ENCODE results near the gene SLITRK2. TPM values are rescaled to one million over a fixed set of nuclear protein-coding genes. Genes with fewer than 3 reads are reported as not detected.

Gene SLITRK2, protein sequence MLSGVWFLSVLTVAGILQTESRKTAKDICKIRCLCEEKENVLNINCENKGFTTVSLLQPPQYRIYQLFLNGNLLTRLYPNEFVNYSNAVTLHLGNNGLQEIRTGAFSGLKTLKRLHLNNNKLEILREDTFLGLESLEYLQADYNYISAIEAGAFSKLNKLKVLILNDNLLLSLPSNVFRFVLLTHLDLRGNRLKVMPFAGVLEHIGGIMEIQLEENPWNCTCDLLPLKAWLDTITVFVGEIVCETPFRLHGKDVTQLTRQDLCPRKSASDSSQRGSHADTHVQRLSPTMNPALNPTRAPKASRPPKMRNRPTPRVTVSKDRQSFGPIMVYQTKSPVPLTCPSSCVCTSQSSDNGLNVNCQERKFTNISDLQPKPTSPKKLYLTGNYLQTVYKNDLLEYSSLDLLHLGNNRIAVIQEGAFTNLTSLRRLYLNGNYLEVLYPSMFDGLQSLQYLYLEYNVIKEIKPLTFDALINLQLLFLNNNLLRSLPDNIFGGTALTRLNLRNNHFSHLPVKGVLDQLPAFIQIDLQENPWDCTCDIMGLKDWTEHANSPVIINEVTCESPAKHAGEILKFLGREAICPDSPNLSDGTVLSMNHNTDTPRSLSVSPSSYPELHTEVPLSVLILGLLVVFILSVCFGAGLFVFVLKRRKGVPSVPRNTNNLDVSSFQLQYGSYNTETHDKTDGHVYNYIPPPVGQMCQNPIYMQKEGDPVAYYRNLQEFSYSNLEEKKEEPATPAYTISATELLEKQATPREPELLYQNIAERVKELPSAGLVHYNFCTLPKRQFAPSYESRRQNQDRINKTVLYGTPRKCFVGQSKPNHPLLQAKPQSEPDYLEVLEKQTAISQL
- 2.2 TPM for polyA plus RNA-seq (ENCODE audit: insufficient read length)
- long read RNA-seq, donor 1, full-length matches to known transcripts = 3 of 3 reads
- long read RNA-seq, donor 1, partial matches to known transcripts = 0 of 3 reads
- long read RNA-seq, donor 1, other reads (novel, unspliced or antisense) = 0 of 3 reads
- long read RNA-seq, donor 2, full-length matches to known transcripts = 4 of 4 reads
- long read RNA-seq, donor 2, partial matches to known transcripts = 0 of 4 reads
- long read RNA-seq, donor 2, other reads (novel, unspliced or antisense) = 0 of 4 reads
- long read RNA-seq, donor 3, full-length matches to known transcripts = 9 of 9 reads
- long read RNA-seq, donor 3, partial matches to known transcripts = 0 of 9 reads
- long read RNA-seq, donor 3, other reads (novel, unspliced or antisense) = 0 of 9 reads
- long read RNA-seq, donor 4 = 0 reads
- long read RNA-seq, donor 5, full-length matches to known transcripts = 10 of 10 reads
- long read RNA-seq, donor 5, partial matches to known transcripts = 0 of 10 reads
- long read RNA-seq, donor 5, other reads (novel, unspliced or antisense) = 0 of 10 reads
- long read RNA-seq, donor 6, full-length matches to known transcripts = 2 of 2 reads
- long read RNA-seq, donor 6, partial matches to known transcripts = 0 of 2 reads
- long read RNA-seq, donor 6, other reads (novel, unspliced or antisense) = 0 of 2 reads
- long read RNA-seq, donor 7, full-length matches to known transcripts = 4 of 4 reads
- long read RNA-seq, donor 7, partial matches to known transcripts = 0 of 4 reads
- long read RNA-seq, donor 7, other reads (novel, unspliced or antisense) = 0 of 4 reads
- long read RNA-seq, donor 8, full-length matches to known transcripts = 1 of 1 reads
- long read RNA-seq, donor 8, partial matches to known transcripts = 0 of 1 reads
- long read RNA-seq, donor 8, other reads (novel, unspliced or antisense) = 0 of 1 reads

- no peak for DNase-seq
Measured at GRCh38 chrX:145817331-145818185, at the start of gene SLITRK2. TSS of gene SLITRK2 (plus strand) at chrX:145817829. CDS start at chrX:145822426, 4,597 bp downstream.

GRCh38 chrX:145773006-145773405 lies 44.6 kb upstream of the SLITRK2 start:
- no peak for DNase-seq

DNA sequence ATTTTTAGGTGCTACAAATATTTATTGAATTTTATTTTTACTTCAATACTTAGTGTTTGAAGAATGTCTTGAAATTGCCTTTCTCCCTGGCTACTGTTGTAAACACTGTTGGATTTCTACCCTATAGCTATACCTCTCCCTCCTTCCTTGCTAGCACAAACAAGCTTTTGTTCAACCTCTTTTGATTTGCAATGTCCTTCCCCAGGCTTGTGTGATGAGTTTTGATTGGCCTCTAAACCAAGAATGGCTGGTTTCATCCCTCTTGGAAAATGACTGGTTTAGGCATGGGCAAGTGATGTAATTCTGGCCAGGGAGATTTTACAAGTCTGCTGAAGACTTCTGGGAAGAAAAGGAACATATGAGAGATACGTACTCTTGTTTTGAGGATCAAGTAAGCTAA lies 25.3 kb upstream of the SLITRK2 start:
- DNase-seq = no peak

DNA sequence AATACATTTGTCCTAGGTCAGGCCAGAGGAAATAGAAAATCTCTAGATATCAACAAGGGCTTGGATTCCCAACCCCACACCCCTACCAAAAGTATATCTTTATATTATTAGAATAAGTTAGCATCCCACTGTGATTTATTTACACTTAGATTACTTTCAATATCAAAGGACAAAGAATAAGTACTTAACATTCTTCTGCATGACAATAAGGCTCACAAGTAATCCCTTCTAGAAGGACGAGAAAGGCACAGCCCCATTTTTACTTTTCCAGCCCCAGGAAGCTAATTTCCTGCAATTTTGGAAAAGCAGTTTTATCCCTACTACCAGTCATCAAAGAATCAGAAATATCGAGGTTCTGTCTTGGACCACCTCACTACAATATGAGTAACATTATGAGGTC lies 14.1 kb upstream of the SLITRK2 start:
- no peak for DNase-seq

- DNase-seq = no peak
Measured at GRCh38 chrX:145813081-145813480, 4.5 kb upstream of the SLITRK2 start.

DNA sequence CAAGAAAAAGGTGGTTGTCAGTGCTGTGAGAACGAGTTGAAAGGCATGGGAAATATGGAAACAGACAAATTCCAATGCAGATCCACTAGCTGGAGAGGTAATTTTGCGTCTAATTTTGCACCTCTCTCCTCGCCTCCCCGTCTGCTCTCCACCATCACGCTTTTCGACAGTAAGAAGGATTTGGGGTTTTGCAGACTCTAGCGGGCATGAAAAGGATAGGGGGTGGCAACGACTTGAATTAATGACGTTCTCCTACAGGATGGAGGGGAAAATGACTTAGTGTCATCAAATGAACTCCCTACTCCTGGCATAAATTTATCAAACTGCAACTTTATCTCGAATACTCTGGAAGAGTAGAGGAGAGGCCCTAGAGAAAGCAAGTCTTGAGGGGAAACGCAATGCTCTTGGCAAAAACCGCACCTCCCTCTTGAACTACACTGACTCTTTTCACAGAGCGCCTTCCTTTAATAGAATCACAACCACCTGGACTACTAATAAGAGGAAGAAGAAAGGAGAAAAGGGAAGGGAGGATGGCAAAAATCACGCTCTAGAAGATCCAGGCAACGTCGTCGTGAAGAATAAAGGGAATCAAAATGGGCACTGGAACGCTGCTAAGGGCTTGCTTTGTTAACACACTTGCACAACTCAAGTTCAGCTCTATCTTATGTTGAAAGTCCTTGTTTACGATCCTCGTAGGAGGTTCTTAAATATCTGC lies 871 bp upstream of the SLITRK2 start:
- no peak for DNase-seq

- no peak for DNase-seq
Measured at GRCh38 chrX:145818186-145819113, 821 bp downstream of the SLITRK2 start.

GRCh38 chrX:145820825-145821224 lies 3.2 kb downstream of the SLITRK2 start:
- no peak for DNase-seq

DNA sequence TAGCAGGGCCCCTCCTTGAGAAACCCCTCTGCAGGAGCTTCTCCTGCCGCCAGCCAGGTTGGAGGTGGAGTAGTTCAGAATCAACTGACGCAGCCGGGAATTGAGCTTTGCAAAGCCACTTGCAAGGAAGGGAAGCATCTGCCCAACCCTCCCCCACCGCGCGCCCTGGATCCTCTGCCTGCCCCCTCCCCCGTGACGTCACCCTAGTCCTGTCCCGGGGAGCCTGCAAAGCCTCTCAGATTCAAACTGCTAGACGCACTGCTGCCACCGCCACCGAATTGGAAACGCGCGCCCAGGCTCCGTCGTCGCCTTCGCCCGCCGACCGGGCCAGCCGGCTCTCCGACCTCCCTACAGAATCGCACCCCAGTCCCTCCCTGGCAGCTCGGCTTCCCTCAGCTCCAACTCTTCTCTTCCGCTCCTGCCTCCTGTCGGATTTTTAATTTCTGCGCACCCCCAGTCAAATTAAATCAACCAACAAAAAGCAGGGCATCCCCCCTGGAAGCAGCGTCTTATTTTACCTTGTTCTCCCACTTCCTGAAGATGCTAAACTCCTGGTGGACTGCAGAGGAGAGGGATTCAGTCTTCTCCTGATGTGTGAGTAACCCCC lies 3.8 kb downstream of the SLITRK2 start:
- DNase-seq = no peak

DNA sequence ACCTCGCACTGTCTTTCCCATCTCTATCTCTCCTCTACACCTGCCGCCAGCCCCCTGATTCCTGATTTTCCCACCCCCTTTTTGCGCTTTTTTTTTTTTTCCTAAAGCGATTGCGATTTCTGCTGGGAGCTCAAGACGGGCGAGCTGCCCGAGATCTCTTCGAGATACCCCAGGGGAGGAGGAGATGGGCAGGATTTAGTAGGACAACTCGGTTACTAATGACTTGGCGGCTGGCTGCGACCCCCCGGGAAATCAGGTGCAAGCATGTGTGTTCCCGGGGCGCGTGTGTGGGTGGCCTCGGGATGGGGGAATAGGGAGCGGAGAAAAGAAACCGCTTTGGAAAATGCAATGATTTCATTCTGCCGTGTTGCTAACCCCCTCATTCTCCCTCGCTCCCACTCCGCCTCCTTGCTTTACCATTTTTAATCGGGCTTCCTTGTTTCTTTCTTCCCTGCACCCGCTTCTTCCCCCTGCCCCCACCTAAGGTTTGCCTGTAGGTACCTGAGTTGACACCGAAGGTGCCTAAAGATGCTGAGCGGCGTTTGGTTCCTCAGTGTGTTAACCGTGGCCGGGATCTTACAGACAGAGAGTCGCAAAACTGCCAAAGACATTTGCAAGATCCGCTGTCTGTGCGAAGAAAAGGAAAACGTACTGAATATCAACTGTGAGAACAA lies 4.4 kb downstream of the SLITRK2 start:
- no peak for DNase-seq

- no peak for DNase-seq
Measured at GRCh38 chrX:145823132-145823531, 5.5 kb downstream of the SLITRK2 start.

GRCh38 chrX:145825896-145826295 lies 8.3 kb downstream of the SLITRK2 start:
- DNase-seq = no peak

- DNase-seq = no peak
Measured at GRCh38 chrX:145826466-145826865, 8.8 kb downstream of the SLITRK2 start.

- DNase-seq = no peak
Measured at GRCh38 chrX:145832796-145833195, 15.2 kb downstream of the SLITRK2 start.

GRCh38 chrX:145840531-145840930 lies 22.9 kb downstream of the SLITRK2 start:
- no peak for DNase-seq

DNA sequence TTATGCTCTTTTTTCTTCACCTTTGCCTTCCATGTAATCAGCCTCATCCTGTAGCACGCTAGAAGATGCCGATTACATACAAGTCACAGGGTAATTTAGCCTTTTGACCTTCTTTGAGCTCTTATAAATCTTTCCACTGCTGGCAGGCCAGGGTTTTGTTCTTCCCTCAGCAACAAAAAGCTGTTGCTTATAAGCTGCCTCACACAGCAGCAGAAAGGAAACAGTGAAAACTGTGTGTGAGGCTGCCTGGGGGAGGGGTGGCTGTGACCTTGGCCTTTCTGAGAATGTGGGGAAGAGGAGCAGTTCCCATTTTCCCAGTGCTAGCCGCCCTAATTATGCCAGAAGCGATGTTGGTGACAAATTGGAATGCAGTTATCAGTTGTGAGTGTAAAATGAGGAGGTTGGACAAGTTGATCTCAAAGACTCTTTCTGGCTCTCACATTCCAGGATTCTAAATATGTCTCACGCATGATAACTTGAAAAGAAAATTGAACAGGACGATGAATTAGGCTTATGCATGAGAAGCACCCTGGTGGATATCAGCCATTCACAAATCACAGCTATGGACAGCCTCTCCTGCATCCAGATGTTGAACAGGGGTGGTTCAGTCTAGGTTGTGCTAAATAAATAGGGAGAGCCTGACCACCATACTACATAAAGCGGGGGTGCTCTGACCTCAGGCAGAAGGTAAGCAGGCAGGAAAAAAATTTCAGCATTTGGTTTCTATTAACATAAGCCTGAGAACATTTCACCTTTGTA lies 25.7 kb downstream of the SLITRK2 start:
- no peak for DNase-seq

All from left kidney (tissue), 8 donors.